HG02571 (cell line): Measurements from ENCODE around the gene ANKRD36C.
"Not testable (repeated sequence)": the region's sequence is repeated elsewhere in the genome, so short reads cannot be mapped to it uniquely, and the experiment has no call there.

Experiments used
- ATAC-seq: cut with Tn5 transposase; IDR thresholded peaks from one replicate; pipeline ENCODE4 v1.9.1; 2021; ENCODE audit warnings: mild to moderate bottlenecking, moderate library complexity; ENCODE audit not compliant: unreplicated experiment

The ANKRD36C gene

GRCh38 chr2:95799892-95800291 lies 191.7 kb downstream of the ANKRD36C start:
- no peak for ATAC-seq

GRCh38 chr2:95799147-95799889 lies 192.3 kb downstream of the ANKRD36C start:
- not testable (repeated sequence) for ATAC-seq

- ATAC-seq: not testable (repeated sequence)
Measured at GRCh38 chr2:95796249-95797099, 195.2 kb downstream of the ANKRD36C start.

- ATAC-seq: not testable (repeated sequence)
Measured at GRCh38 chr2:95793970-95794369, 197.7 kb downstream of the ANKRD36C start.

- ATAC-seq: not testable (repeated sequence)
Measured at GRCh38 chr2:95790180-95790579, 201.4 kb downstream of the ANKRD36C start.

GRCh38 chr2:95789385-95789784 lies 202.2 kb downstream of the ANKRD36C start:
- ATAC-seq: not testable (repeated sequence)

GRCh38 chr2:95788642-95789041 lies 203.0 kb downstream of the ANKRD36C start:
- ATAC-seq: not testable (repeated sequence)
